Adrenal gland (tissue), 5 donors: ENCODE measurements around the gene CBFA2T3.

Experiments
- CTCF ChIP-seq, 6 experiments: fragments of 450-650 bp in 4 of 6; fragments of 200-600 bp in 2 of 6; sonication (generic) in 1 of 6; IDR thresholded peaks; 1 replicate in 5 of 6; 2 replicates in 1 of 6; pipeline versions ENCODE4 v1.5.1 to v1.8.0; 2016 to 2021; ENCODE audit warnings: antibody characterized with exemption in 6 of 6, mild to moderate bottlenecking in 2 of 6, moderate library complexity in 1 of 6
- POLR2A ChIP-seq, 2 donors: fragments of 450-650 bp; IDR thresholded peaks; one replicate each; pipeline ENCODE4 v1.6.1; 2017; ENCODE audit warnings: antibody characterized with exemption in 2 of 2, mild to moderate bottlenecking in 2 of 2, moderate library complexity in 1 of 2
- donor health status: DM: no; HTN: no; CAD: no.

- TF ChIP-seq CTCF (IDR thresholded peaks at IDR 0.05): no peak
- no peak for TF ChIP-seq POLR2A (IDR thresholded peaks at IDR 0.05)
These were observed 126.3 kb downstream of the CBFA2T3 start for GRCh38 chr16:88850531-88851199.
